Purkinje cell (primary cell): ENCODE data around the gene TUBG1. TPM values are rescaled to one million over a fixed set of nuclear protein-coding genes. Genes with fewer than 3 reads are reported as not detected.

Source experiments
- polyA plus RNA-seq: library from polyadenylated mRNA; unstranded; fragments of >200 nt; fragmentation: Nextera tagmentation; gene quantifications from 2 replicates; pipeline ENCODE4 v1.2.1, GENCODE V29; 2014

TUBG1 gene
- polyA plus RNA-seq = 24.6 and 29.5 TPM in 2 replicates

GRCh38 chr17:42609182-42609813 lies at the start of gene TUBG1, which contains the start of gene RETREG3:
TSS of gene TUBG1 (plus strand) at chr17:42609683. CDS start at chr17:42609738, 55 bp downstream.
TSS of gene RETREG3 (minus strand) at chr17:42609374. CDS start at chr17:42609324, 50 bp downstream.

GRCh38 chr17:42561897-42562387 lies 47.5 kb upstream of the TUBG1 start, which contains the start of gene COASY:
TSS of gene COASY (plus strand) at chr17:42562148. CDS start at chr17:42562623, 475 bp downstream.

GRCh38 chr17:42566883-42567573 lies 42.5 kb upstream of the TUBG1 start, which contains the start of gene MLX:
TSS of gene MLX (plus strand) at chr17:42567100. CDS start at chr17:42567125, 25 bp downstream.

GRCh38 chr17:42577532-42578281 lies 31.8 kb upstream of the TUBG1 start, which contains the start of gene PSMC3IP:
TSS of gene PSMC3IP (minus strand) at chr17:42577729. CDS start at chr17:42577686, 43 bp downstream.

GRCh38 chr17:42659079-42659931 lies 49.8 kb downstream of the TUBG1 start, which contains the start of gene TUBG2:
TSS of gene TUBG2 (plus strand) at chr17:42659284. CDS start at chr17:42659504, 220 bp downstream.

Other genes starting within 250 kb of the TUBG1 start
- 9.3 and 9.4 TPM in 2 replicates for gene STAT3, start 221.2 kb upstream of the TUBG1 start, polyA plus RNA-seq
- 0.17 and 0.29 TPM in 2 replicates for gene CAVIN1, start 186.4 kb upstream of the TUBG1 start, polyA plus RNA-seq
- 279 and 330 TPM in 2 replicates for gene ATP6V0A1, start 150.8 kb upstream of the TUBG1 start, polyA plus RNA-seq
- 0.69 TPM in 1 of 2 replicates, not detected in the other for gene NAGLU, start 73.4 kb upstream of the TUBG1 start, polyA plus RNA-seq
- 0.32 and 0.83 TPM in 2 replicates for gene HSD17B1, start 56.8 kb upstream of the TUBG1 start, polyA plus RNA-seq
- 11.2 and 11.7 TPM in 2 replicates for gene COASY, start 47.5 kb upstream of the TUBG1 start, polyA plus RNA-seq
- gene MLX, start 42.6 kb upstream of the TUBG1 start, polyA plus RNA-seq = 28.0 and 29.9 TPM in 2 replicates
- 6.4 TPM in 1 of 2 replicates, not detected in the other for gene PSMC3IP, start 32.0 kb upstream of the TUBG1 start, polyA plus RNA-seq
- gene RETREG3, start 309 bp upstream of the TUBG1 start, polyA plus RNA-seq = 3.6 and 4.2 TPM in 2 replicates
- gene TUBG2, start 49.6 kb downstream of the TUBG1 start, polyA plus RNA-seq = 15.4 and 23.9 TPM in 2 replicates
- 0.40 TPM in 1 of 2 replicates, not detected in the other for gene PLEKHH3, start 67.3 kb downstream of the TUBG1 start, polyA plus RNA-seq
- 0.48 TPM in 1 of 2 replicates, not detected in the other for gene CCR10, start 72.2 kb downstream of the TUBG1 start, polyA plus RNA-seq
- gene CNTNAP1, start 72.8 kb downstream of the TUBG1 start, polyA plus RNA-seq = 6.8 and 11.4 TPM in 2 replicates
- gene EZH1, start 135.4 kb downstream of the TUBG1 start, polyA plus RNA-seq = 49.6 and 72.0 TPM in 2 replicates
- gene RAMP2, start 151.5 kb downstream of the TUBG1 start, polyA plus RNA-seq = 0.64 TPM in 1 of 2 replicates, not detected in the other
- 55.2 and 81.1 TPM in 2 replicates for gene VPS25, start 163.8 kb downstream of the TUBG1 start, polyA plus RNA-seq
- 0.20 TPM in 2 replicates for gene WNK4, start 170.9 kb downstream of the TUBG1 start, polyA plus RNA-seq
- gene COA3, start 189.0 kb downstream of the TUBG1 start, polyA plus RNA-seq = 578 and 642 TPM in 2 replicates
- 2.1 and 4.4 TPM in 2 replicates for gene CNTD1, start 189.2 kb downstream of the TUBG1 start, polyA plus RNA-seq
- 42.3 and 53.5 TPM in 2 replicates for gene BECN1, start 214.6 kb downstream of the TUBG1 start, polyA plus RNA-seq
- 28.4 and 38.3 TPM in 2 replicates for gene PSME3, start 223.7 kb downstream of the TUBG1 start, polyA plus RNA-seq
- gene AOC2, start 234.9 kb downstream of the TUBG1 start, polyA plus RNA-seq = 0.22 TPM in 1 of 2 replicates, not detected in the other
- gene AOC3, start 241.5 kb downstream of the TUBG1 start, polyA plus RNA-seq = not detected in 2 replicates